NCI-H2107 (cell line): ENCODE results near the gene GTF2I.
"Not testable (repeated sequence)": the region's sequence is repeated elsewhere in the genome, so short reads cannot be mapped to it uniquely, and the experiment has no call there.

Experiments used
- DNase-seq: peaks from one replicate; lab custom pipeline; 2025; lab: John Stamatoyannopoulos, UW

Gene GTF2I

DNA sequence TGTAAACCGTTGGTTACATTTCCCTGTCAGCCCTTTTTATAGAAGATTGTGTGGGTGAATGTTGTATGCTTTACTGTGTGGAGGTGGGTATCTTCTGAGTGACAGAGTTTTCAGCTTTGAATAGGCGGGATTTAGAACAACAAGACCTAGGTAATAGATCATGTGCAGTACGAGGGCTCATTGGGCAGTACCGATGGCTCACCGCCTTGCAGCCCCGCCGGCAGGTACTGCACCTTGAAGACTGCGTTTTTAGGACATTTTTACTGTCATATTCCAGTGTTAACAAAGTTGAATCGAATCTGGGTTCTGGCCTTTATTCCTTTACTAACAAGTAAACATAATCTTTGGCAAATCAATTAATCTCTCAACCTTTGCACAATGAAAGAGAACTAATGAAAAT is 60.4 kb downstream of the GTF2I start:
- no peak for DNase-seq

GRCh38 chr7:74718336-74718735 is 60.8 kb downstream of the GTF2I start:
- DNase-seq = no peak

DNA sequence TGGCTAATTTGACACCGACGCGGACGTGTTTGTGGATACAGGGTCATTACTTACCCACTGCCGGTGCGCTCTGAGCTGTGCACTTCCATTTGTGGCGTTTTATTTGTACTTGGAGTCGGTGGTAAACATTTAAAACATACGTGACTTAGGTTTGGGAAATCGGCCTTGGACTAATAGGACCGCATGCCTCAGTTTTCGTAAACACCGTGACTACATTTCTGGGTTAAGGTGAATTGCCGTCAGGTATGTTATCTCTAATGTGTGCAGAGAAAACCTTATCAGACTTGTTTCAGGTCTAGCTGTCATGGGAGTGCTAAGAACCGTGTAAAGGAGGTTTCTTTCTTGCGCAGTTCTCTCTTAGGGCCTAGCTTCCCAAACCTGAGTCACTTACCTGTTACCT is 64.6 kb downstream of the GTF2I start:
- DNase-seq = peak; percentile 16

DNA sequence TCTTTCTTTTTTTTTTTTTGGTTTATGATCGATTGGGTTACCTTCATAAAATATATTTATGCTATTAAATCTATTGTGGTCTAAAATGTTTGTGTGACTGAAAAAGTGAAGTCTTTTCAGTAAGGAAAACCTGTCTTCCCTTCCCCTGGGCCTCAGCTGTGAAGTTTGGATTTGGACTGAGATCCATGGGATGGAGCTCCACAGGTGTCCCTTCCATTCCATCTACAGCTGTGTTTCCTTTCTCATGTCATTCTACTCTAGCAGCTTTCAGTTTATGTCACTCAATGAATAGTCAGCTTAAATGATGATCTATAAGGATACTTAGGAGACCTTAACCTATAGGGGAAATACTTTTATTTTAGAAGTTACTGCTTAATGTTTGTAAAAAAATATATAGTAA is 68.3 kb downstream of the GTF2I start:
- DNase-seq = no peak

- no peak for DNase-seq
These were observed 69.0 kb downstream of the GTF2I start for GRCh38 chr7:74726309-74727101.

DNA sequence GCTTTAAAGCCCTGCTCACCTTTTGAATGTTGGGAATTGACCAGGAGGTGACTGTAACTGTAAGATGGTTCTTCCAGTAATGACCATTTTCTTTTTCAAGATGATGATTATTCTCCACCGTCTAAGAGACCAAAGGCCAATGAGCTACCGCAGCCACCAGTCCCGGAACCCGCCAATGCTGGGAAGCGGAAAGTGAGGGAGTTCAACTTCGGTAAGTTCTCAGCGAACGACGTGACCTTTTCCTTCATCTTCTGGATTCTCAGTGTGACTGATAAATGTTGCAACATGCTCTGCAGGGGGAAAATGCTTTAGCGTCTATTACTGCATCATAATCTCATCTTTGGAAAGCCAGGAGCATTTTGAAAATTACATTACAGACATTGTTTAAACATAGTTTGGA is 71.2 kb downstream of the GTF2I start:
- not testable (repeated sequence) for DNase-seq

GRCh38 chr7:74730186-74730585 is 72.7 kb downstream of the GTF2I start:
- not testable (repeated sequence) for DNase-seq

DNA sequence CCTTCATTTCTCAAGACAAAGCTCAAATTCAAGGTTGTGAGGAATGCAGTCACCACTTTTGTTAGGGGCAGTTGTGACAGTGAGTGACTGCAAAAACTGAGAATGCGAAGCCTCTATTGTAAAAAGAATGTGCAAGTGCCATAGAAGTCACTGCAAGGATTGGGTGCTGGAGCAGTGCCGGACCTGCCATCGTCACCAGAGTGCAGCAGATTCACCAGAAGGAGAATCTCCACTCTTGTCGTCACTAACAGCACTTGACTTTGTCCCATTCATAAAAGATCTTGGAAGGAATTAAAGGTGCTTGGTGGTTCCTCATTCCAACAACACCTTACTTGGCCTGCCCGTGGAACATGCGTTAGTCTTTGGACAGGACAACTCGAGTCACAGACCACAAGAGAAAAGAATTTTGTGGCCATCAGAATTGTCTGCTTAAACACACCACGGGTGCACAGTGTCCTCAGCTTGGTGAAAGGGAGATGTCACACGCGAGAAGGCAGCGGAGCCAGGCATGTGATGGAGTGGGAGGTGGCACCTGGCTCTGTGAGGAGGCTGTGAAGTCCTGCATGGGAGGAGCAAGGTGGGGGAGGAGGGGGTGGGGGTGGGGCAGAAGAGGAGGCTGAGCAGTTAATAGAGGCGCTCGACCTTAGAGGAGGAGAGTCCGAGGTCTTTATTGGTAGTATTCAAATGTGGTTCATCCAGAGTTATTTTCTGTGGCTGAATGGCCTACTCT is 82.6 kb downstream of the GTF2I start:
- not testable (repeated sequence) for DNase-seq

- not testable (repeated sequence) for DNase-seq
These were observed 86.5 kb downstream of the GTF2I start for GRCh38 chr7:74743936-74744557.

GRCh38 chr7:74753921-74754482 is 96.5 kb downstream of the GTF2I start:
- DNase-seq = not testable (repeated sequence)

DNA sequence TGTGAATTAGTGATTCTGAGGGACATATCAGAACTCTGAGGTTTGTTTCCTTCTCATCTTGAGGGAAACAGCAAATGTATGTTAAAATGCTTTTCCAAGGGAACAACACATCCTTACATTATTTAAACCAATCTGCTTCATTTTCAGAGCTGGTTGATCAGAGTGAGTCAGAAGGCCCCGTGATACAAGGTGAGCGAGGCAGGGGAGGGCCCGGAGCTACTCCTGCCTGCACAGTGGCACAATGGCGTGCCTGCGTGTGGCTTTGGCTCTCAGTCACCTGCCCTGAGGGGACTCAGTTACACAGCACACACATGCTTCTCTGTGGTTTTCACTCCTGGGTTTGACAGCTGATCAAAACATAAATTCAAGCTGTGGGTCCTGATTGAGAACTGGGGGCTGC is 99.2 kb downstream of the GTF2I start:
- DNase-seq = not testable (repeated sequence)

DNA sequence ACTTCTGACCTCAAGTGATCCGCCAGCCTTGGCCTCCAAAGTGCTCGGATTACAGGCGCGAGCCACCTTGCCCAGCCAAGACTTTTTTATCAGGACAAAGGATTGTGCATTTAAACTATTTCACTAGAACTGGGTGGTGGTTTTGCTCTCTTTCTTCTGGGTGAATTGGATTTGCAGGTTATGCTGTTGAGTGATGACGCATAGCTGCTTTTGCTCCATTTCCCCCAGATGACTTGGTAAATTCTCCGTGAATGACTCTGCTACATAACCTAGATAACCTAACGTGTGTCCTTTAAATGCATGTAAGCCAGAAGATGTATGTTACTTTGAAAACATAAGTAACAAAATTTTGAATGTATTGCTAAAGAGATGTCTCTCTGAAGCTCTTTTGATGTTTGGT is 100.8 kb downstream of the GTF2I start:
- DNase-seq = not testable (repeated sequence)

DNA sequence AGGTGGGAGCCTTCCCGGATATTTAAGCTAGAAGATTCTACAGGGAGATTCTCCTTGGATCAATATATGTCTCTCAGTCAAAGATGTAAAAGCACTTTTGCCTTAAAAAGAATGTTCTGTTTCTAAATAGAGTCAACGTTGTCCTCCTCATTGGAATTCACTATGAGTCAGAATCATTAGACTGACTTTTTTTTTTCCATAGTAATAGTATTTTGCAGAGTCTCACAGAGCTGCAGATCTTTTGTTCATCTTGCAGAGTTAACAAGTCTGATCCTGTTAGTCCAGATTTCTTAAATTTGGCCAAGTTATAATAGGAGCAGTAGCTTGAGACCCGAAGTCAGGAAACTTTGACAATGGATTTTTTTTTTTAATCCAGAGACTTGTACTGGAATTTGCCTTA is 101.5 kb downstream of the GTF2I start:
- DNase-seq = not testable (repeated sequence)

- not testable (repeated sequence) for DNase-seq
These were observed 107.8 kb downstream of the GTF2I start for GRCh38 chr7:74765205-74765918.

DNA sequence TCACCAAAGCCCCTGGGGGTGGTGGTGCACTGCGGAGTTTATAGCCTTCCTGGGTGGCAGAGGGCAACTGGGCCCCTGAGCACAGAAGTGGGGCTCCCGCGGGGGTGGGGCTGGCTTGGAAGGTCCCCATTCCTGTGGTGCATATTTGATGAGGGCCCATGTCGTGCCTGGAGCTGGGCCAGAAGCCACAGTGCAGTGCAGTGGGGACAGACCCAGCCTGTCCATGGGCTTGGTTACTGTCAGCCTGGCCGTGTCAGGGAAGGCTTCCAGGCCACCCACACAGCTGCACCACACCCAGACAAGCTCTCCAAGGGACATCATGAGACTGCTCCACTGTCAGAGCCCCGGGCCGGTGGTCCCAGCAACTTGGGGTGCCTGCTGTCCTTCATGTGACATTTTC is 109.0 kb downstream of the GTF2I start:
- not testable (repeated sequence) for DNase-seq

DNA sequence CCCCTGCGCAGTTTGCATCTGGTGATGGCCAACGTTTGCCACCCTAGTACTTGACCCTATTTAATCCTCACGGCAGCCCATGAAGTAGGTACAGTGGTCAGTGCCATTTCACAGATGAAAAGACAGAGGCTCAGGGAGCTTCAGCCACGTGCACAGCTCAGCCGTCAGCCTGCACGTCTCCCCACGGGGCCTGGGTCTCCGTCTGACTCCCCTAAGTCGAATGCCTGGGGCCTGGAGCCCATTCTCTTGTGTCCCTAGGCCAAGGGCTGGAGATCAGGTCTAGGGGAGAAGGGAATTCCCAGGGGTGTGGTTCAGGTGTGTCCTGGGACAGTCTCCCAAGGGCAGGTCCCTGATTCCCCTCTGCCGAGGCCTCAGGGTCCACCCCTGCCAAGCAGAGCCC is 109.5 kb downstream of the GTF2I start:
- DNase-seq = not testable (repeated sequence)

- not testable (repeated sequence) for DNase-seq
These were observed 112.5 kb downstream of the GTF2I start for GRCh38 chr7:74770062-74770461.

- DNase-seq = not testable (repeated sequence)
These were observed 114.6 kb downstream of the GTF2I start for GRCh38 chr7:74772093-74772492.

DNA sequence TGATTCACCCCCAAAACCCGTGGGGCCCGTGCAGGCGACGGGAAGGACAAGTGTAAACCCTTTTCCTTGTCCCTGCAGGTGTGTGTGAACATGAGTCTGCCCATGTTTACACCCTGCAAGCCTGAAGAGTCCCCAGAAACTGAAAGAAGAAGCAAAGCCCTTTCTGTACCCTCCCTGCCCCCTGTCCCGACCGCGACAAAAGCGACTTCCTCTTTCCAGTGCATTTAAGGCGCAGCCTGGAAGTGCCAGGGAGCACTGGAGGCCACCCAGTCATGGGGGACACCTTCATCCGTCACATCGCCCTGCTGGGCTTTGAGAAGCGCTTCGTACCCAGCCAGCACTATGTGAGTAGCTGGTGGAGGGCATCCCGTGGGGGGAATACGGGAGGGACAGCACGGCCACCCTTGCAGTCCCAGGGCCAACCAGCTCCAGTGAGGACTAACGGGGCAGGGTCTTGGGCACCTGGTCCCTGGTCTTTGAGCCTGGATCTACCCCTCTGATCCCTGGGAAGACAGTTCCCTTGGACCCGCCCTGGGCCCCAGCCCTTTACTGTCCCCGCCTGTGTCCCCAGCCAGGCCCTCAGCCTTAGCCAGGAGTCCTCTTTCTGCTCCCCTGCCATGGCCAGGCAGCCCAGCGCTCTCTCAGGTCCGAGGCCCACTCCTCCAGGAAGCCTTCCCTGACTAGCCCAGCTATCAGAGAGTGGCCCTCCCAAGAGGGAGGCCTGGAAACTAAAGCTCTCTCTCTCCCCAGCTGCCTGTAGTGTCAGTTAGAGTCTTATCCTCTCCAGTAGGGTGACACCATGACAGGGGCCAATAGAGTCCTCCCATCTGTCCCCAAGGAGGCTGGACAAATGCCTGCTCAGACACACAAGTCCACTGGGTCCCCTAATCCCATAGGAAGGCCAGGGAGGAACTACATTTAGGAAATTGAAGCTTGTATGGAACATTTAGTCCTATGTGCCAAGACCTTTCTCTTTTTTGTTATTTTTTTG is 116.5 kb downstream of the GTF2I start, which contains the start of gene NCF1:
TSS of gene NCF1 (plus strand) at position 252 of the 991 bp plus-strand sequence. CDS start at position 273, 21 bp downstream.
- not testable (repeated sequence) for DNase-seq

DNA sequence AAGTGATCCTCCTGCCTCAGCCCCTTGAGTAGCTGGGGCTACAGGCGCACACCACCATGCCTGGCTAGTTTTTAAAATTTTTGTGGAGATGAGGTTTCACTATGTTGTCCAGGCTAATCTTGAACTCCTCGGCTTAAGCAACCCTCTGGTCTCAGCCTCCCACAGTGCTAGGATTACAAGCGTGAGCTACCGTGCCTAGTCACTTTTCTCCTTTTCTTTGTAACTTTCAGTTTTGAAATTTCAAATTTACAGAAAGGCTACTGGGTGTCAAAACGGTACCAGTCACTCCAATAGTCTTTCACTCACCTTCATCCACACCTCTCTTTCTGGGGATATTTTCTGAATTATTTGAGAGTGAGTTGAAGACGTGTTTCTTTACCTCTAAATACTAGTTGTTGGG is 117.6 kb downstream of the GTF2I start:
- not testable (repeated sequence) for DNase-seq
